HG02678 (cell line): Measurements from ENCODE around the gene PAPPA.

ENCODE experiments used
- ATAC-seq: cut with Tn5 transposase; IDR thresholded peaks from one replicate; pipeline ENCODE4 v1.9.1; 2021; ENCODE audit warnings: mild to moderate bottlenecking, moderate library complexity; ENCODE audit not compliant: unreplicated experiment

Gene PAPPA

GRCh38 chr9:116336133-116336862 lies 182.7 kb downstream of the PAPPA start:
- no peak for ATAC-seq

GRCh38 chr9:116337015-116337414 lies 183.4 kb downstream of the PAPPA start:
- no peak for ATAC-seq

GRCh38 chr9:116340270-116340669 lies 186.7 kb downstream of the PAPPA start:
- ATAC-seq, result no peak

- no peak for ATAC-seq
Observed at GRCh38 chr9:116342061-116342460, 188.5 kb downstream of the PAPPA start.

- no peak for ATAC-seq
Observed at GRCh38 chr9:116342941-116343340, 189.3 kb downstream of the PAPPA start.

GRCh38 chr9:116344416-116344815 lies 190.8 kb downstream of the PAPPA start:
- no peak for ATAC-seq

GRCh38 chr9:116345393-116345792 lies 191.8 kb downstream of the PAPPA start:
- ATAC-seq, result no peak

- ATAC-seq, result no peak
Observed at GRCh38 chr9:116345817-116346216, 192.2 kb downstream of the PAPPA start.

- ATAC-seq, result no peak
Observed at GRCh38 chr9:116349684-116350083, 196.1 kb downstream of the PAPPA start.

GRCh38 chr9:116350213-116350612 lies 196.6 kb downstream of the PAPPA start:
- no peak for ATAC-seq

GRCh38 chr9:116352958-116353357 lies 199.4 kb downstream of the PAPPA start:
- no peak for ATAC-seq

GRCh38 chr9:116355153-116355921 lies 201.7 kb downstream of the PAPPA start:
- no peak for ATAC-seq

- ATAC-seq, result no peak
Observed at GRCh38 chr9:116358251-116358650, 204.7 kb downstream of the PAPPA start.

GRCh38 chr9:116360016-116360415 lies 206.4 kb downstream of the PAPPA start:
- ATAC-seq, result no peak

- ATAC-seq, result no peak
Observed at GRCh38 chr9:116360989-116361388, 207.4 kb downstream of the PAPPA start.

- ATAC-seq, result no peak
Observed at GRCh38 chr9:116361547-116361946, 208.0 kb downstream of the PAPPA start.

GRCh38 chr9:116362493-116362892 lies 208.9 kb downstream of the PAPPA start:
- ATAC-seq, result no peak

- no peak for ATAC-seq
Observed at GRCh38 chr9:116365056-116365471, 211.5 kb downstream of the PAPPA start.

- ATAC-seq, result no peak
Observed at GRCh38 chr9:116366241-116366640, 212.7 kb downstream of the PAPPA start.

GRCh38 chr9:116368680-116369079 lies 215.1 kb downstream of the PAPPA start:
- ATAC-seq, result no peak

GRCh38 chr9:116369706-116370105 lies 216.1 kb downstream of the PAPPA start:
- no peak for ATAC-seq

- no peak for ATAC-seq
Observed at GRCh38 chr9:116370556-116370955, 217.0 kb downstream of the PAPPA start.
